CD4-positive, alpha-beta T cell (primary cell): ENCODE data around the gene GAL3ST3. TPM values are rescaled to one million over a fixed set of nuclear protein-coding genes. Genes with fewer than 3 reads are reported as not detected.

ENCODE experiments used
- ATAC-seq: fragments of 200-7000 bp; cut with Tn5 transposase; one replicate; pipeline ENCODE4 v1.10.0; 2022; ENCODE audit warnings: mild to moderate bottlenecking; ENCODE audit not compliant: poor library complexity
- CTCF ChIA-PET: fragments of 350-600 bp; sonication (Branson Sonifier 250); formaldehyde crosslinking; loops from one replicate; lab custom pipeline; 2021; ENCODE audit warnings: antibody characterized with exemption, inconsistent platforms; lab: Charles Lee
- POLR2A ChIA-PET: fragments of 350-600 bp; sonication (Branson Sonifier 250); formaldehyde crosslinking; loops from one replicate; lab custom pipeline; 2021; ENCODE audit warnings: antibody characterized with exemption, inconsistent platforms; lab: Charles Lee
- DNase-seq, 14 experiments: peaks; one replicate each; pipeline ENCODE4 v3.0.0-alpha.2; 2013 to 2020; ENCODE audit warnings: mixed read lengths in 2 of 14
- H3K27ac ChIP-seq, 2 donors: one replicate each; pipeline versions ENCODE4 v1.5.1 to v1.7.0; 2013; ENCODE audit warnings: low read length in 2 of 2, low read depth in 1 of 2, mild to moderate bottlenecking in 1 of 2
- H3K27me3 ChIP-seq, 2 experiments: 1 replicate in 1 of 2; 2 replicates in 1 of 2; pipeline versions ENCODE4 v1.6.1 to v1.7.0; 2013; ENCODE audit warnings: low read length in 2 of 2, control low read depth in 1 of 2, mild to moderate bottlenecking in 1 of 2, moderate library complexity in 1 of 2; ENCODE audit not compliant: insufficient read depth in 2 of 2, control insufficient read depth in 1 of 2
- H3K36me3 ChIP-seq: one replicate; pipeline ENCODE4 v1.6.1; 2013; ENCODE audit warnings: low read length, control low read depth; ENCODE audit not compliant: insufficient read depth
- H3K4me1 ChIP-seq: one replicate; pipeline ENCODE4 v1.6.1; 2013; ENCODE audit warnings: low read length, control low read depth; ENCODE audit not compliant: insufficient read depth
- H3K4me3 ChIP-seq: one replicate; pipeline ENCODE4 v1.5.1; 2013; ENCODE audit warnings: mild to moderate bottlenecking, low read length, moderate library complexity
- H3K9me3 ChIP-seq, 2 experiments: 1 replicate in 1 of 2; 2 replicates in 1 of 2; pipeline versions ENCODE4 v1.6.1 to v1.7.0; 2013; ENCODE audit warnings: low read length in 2 of 2, mild to moderate bottlenecking in 2 of 2, control low read depth in 1 of 2, moderate library complexity in 1 of 2; ENCODE audit not compliant: control insufficient read depth in 1 of 2, insufficient read depth in 1 of 2
- H3K27ac Mint-ChIP-seq: one replicate; pipeline ENCODE4 v1.8.0; 2020; ENCODE audit warnings: mixed read lengths
- H3K27me3 Mint-ChIP-seq: one replicate; pipeline ENCODE4 v1.8.0; 2021; ENCODE audit warnings: mixed read lengths
- H3K36me3 Mint-ChIP-seq: one replicate; pipeline ENCODE4 v1.8.0; 2021; ENCODE audit warnings: low read depth, mixed read lengths
- H3K4me1 Mint-ChIP-seq: one replicate; pipeline ENCODE4 v1.8.0; 2021; ENCODE audit warnings: low read depth, mixed read lengths
- H3K4me3 Mint-ChIP-seq: one replicate; pipeline ENCODE4 v1.8.0; 2020; ENCODE audit warnings: mild to moderate bottlenecking, mixed read lengths
- H3K9me3 Mint-ChIP-seq: one replicate; pipeline ENCODE4 v1.8.0; 2020; ENCODE audit warnings: mixed read lengths
- intact Hi-C, 2 experiments: fragments of 100-400 bp; cut with DNase I in 1 of 2; cut with micrococcal nuclease in 1 of 2; formaldehyde crosslinking; loops; one replicate each; pipeline versions ENCODE4 v1.15.1 to v1.9.0; 2023 to 2025; cut with DNase I, micrococcal nuclease
- total RNA-seq, 174 experiments: library from RNA in 2 of 174; stranded (reverse) in 2 of 174; gene quantifications; one replicate each; pipeline ENCODE4 v1.2.3 and lab custom pipeline; 2021 to 2026
- TF ChIP-seq, protein P1 (sequence below): fragments of 200-600 bp; IDR thresholded peaks from one replicate; pipeline ENCODE4 v1.8.0; 2022; ENCODE audit warnings: antibody characterized with exemption, mild to moderate bottlenecking

GAL3ST3 gene
- total RNA-seq, 2 experiments from 2014 or later, result not detected

- peaks cover 58% of the 10 kb centered on the region for H3K36me3 ChIP-seq
- CTCF ChIA-PET, result no interaction called here
- POLR2A ChIA-PET, result interaction anchor here (6.4 to 7.0 kb wide), 2 partner anchors 9 to 45 kb away, joined by 76 to 135 read pairs; no protein-coding TSS in a partner anchor
- H3K27me3 ChIP-seq, result no peaks in the 10 kb centered on the region
- no peak for DNase-seq
- TF ChIP-seq, protein P1, sequence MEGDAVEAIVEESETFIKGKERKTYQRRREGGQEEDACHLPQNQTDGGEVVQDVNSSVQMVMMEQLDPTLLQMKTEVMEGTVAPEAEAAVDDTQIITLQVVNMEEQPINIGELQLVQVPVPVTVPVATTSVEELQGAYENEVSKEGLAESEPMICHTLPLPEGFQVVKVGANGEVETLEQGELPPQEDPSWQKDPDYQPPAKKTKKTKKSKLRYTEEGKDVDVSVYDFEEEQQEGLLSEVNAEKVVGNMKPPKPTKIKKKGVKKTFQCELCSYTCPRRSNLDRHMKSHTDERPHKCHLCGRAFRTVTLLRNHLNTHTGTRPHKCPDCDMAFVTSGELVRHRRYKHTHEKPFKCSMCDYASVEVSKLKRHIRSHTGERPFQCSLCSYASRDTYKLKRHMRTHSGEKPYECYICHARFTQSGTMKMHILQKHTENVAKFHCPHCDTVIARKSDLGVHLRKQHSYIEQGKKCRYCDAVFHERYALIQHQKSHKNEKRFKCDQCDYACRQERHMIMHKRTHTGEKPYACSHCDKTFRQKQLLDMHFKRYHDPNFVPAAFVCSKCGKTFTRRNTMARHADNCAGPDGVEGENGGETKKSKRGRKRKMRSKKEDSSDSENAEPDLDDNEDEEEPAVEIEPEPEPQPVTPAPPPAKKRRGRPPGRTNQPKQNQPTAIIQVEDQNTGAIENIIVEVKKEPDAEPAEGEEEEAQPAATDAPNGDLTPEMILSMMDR, result no peak
- peaks cover 59% of the 10 kb centered on the region for H3K4me1 ChIP-seq
- Mint-ChIP-seq H3K27ac (peak overlapping the region; percentile 88), H3K27me3 (no peaks in the 10 kb centered on the region), H3K9me3 (no peaks in the 10 kb centered on the region), H3K36me3 (peaks cover 85% of the 10 kb centered on the region), H3K4me1 (peaks cover 69% of the 10 kb centered on the region), H3K4me3 (peak overlapping the region; percentile 96)
- no peaks in the 10 kb centered on the region for H3K9me3 ChIP-seq
- intact Hi-C loops, result loop anchor here in 1 of 2 experiments (5.0 kb wide), 1 partner anchor 45 kb away; no protein-coding TSS in a partner anchor
- peak overlapping the region; percentile 51 to 62 for H3K27ac ChIP-seq
- ATAC-seq, result no peak
- peak overlapping the region; percentile 87 for H3K4me3 ChIP-seq
Measured at GRCh38 chr11:66072518-66072917, 23.6 kb upstream of the GAL3ST3 start.

- no peak for DNase-seq
- H3K27ac Mint-ChIP-seq, result peak overlapping the region; percentile 88
- ChIA-PET CTCF (interaction anchor here (1.2 to 4.0 kb wide), 3 partner anchors 9 to 62 kb away, joined by 4 to 28 read pairs (median 6); no protein-coding TSS in a partner anchor), POLR2A (interaction anchor here (0.5 to 7.0 kb wide), 6 partner anchors 9 to 55 kb away, joined by 3 to 135 read pairs (median 22); partner anchors contain the start of gene SF3B2)
- Histone ChIP-seq H3K9me3 (no peaks in the 10 kb centered on the region), H3K4me3 (peak overlapping the region; percentile 87), H3K36me3 (peaks cover 59% of the 10 kb centered on the region), H3K27ac (peak overlapping the region; percentile 51 to 62), H3K27me3 (no peaks in the 10 kb centered on the region), H3K4me1 (peaks cover 54% of the 10 kb centered on the region)
- H3K27me3 Mint-ChIP-seq, result no peaks in the 10 kb centered on the region
- H3K4me3 Mint-ChIP-seq, result peak overlapping the region; percentile 96
- ATAC-seq, result no peak
- intact Hi-C loops, result loop anchor here in 1 of 2 experiments (5.0 kb wide), 1 partner anchor 45 kb away; no protein-coding TSS in a partner anchor
- H3K4me1 Mint-ChIP-seq, result peaks cover 70% of the 10 kb centered on the region
- TF ChIP-seq, protein P1, result no peak
- H3K9me3 Mint-ChIP-seq, result no peaks in the 10 kb centered on the region
- H3K36me3 Mint-ChIP-seq, result peaks cover 85% of the 10 kb centered on the region
Measured at GRCh38 chr11:66072081-66072480, 23.1 kb upstream of the GAL3ST3 start.

GRCh38 chr11:66071381-66071801, 22.4 kb upstream of the GAL3ST3 start:
- no peaks in the 10 kb centered on the region for H3K9me3 Mint-ChIP-seq
- no peaks in the 10 kb centered on the region for H3K9me3 ChIP-seq
- ATAC-seq, result peak; percentile 43
- peaks cover 69% of the 10 kb centered on the region for H3K4me1 Mint-ChIP-seq
- intact Hi-C loops, result loop anchor here (1.0 to 5.0 kb wide), 3 partner anchors 10 to 46 kb away; no protein-coding TSS in a partner anchor
- peaks cover 48% of the 10 kb centered on the region for H3K4me1 ChIP-seq
- peaks cover 85% of the 10 kb centered on the region for H3K36me3 Mint-ChIP-seq
- CTCF ChIA-PET, result interaction anchor here (0.6 to 4.0 kb wide), 8 partner anchors 9 to 1273 kb away, joined by 3 to 28 read pairs (median 4); partner anchors contain the start of gene SF3B2
- no peaks in the 10 kb centered on the region for H3K27me3 ChIP-seq
- H3K4me3 Mint-ChIP-seq, result peak overlapping the region; percentile 96
- peak overlapping the region; percentile 51 to 62 for H3K27ac ChIP-seq
- POLR2A ChIA-PET, result interaction anchor here (0.5 to 7.0 kb wide), 8 partner anchors 10 to 412 kb away, joined by 3 to 135 read pairs (median 18); partner anchors contain the start of gene SF3B2
- H3K36me3 ChIP-seq, result peaks cover 59% of the 10 kb centered on the region
- TF ChIP-seq, protein P1, result no peak
- H3K27ac Mint-ChIP-seq, result peak overlapping the region; percentile 88
- DNase-seq, result peak in 6 of 14 experiments; percentile 21 to 56 (median 46)
- H3K4me3 ChIP-seq, result peak overlapping the region; percentile 87
- H3K27me3 Mint-ChIP-seq, result no peaks in the 10 kb centered on the region
